Spinal cord (tissue), 10 donors: Measurements from ENCODE around the gene ELF2. TPM values are rescaled to one million over a fixed set of nuclear protein-coding genes. Genes with fewer than 3 reads are reported as not detected.
"Not testable (repeated sequence)": the region's sequence is repeated elsewhere in the genome, so short reads cannot be mapped to it uniquely, and the experiment has no call there.

Source experiments
- DNase-seq, 6 donors: peaks; one replicate each; pipeline versions ENCODE4 v3.0.0 to v3.0.0-alpha.2; 2013 to 2015; ENCODE audit warnings: low spot score in 6 of 6, low read depth in 4 of 6
- H3K27ac ChIP-seq: one replicate; pipeline ENCODE4 v1.5.1; 2013; ENCODE audit warnings: low read depth, low read length, control low read depth
- H3K27me3 ChIP-seq: one replicate; pipeline ENCODE4 v1.6.1; 2013; ENCODE audit warnings: low read length; ENCODE audit not compliant: control insufficient read depth, insufficient read depth
- H3K36me3 ChIP-seq: one replicate; pipeline ENCODE4 v1.6.1; 2013; ENCODE audit warnings: low read length; ENCODE audit not compliant: control insufficient read depth, insufficient read depth
- H3K4me1 ChIP-seq: one replicate; pipeline ENCODE4 v1.6.1; 2013; ENCODE audit warnings: low read length; ENCODE audit not compliant: control insufficient read depth, insufficient read depth
- H3K4me3 ChIP-seq: one replicate; pipeline ENCODE4 v1.5.1; 2013; ENCODE audit warnings: low read depth, low read length, control low read depth
- H3K9me3 ChIP-seq: one replicate; pipeline ENCODE4 v1.6.1; 2013; ENCODE audit warnings: low read length; ENCODE audit not compliant: control insufficient read depth, insufficient read depth
- WGBS: methylation state at CpG from one replicate; pipeline ENCODE4 v1.1.5; 2013; ENCODE audit warnings: missing lambda C conversion rate; ENCODE audit not compliant: insufficient coverage; 5-methylcytosine and 5-hydroxymethylcytosine counted together
- polyA plus RNA-seq, 2 donors: library from polyadenylated mRNA; unstranded; fragments of 120-200 nt; gene quantifications; one replicate each; pipeline ENCODE4 v1.2.1, GENCODE V29; 2013; ENCODE audit not compliant: insufficient read length in 2 of 2
- small RNA-seq: library from RNA; depleted of rRNA; stranded (forward); fragments of <200 nt; gene quantifications from one replicate; pipeline ENCODE3, GENCODE V24; 2014; ENCODE audit warnings: low replicate concordance
- total RNA-seq, 2 donors: library from RNA; depleted of rRNA in 1 of 2; stranded (reverse); fragments of 120-200 nt in 1 of 2; fragments of >200 nt in 1 of 2; gene quantifications; one replicate each; pipeline versions ENCODE4 v1.2.3 to v1.2.4, GENCODE V29; 2013 to 2014
- donor health status: healthy.

ELF2 gene
- total and polyA plus RNA-seq, 4 donors, result 36.2 to 72.8 (median 57.0) TPM

DNA sequence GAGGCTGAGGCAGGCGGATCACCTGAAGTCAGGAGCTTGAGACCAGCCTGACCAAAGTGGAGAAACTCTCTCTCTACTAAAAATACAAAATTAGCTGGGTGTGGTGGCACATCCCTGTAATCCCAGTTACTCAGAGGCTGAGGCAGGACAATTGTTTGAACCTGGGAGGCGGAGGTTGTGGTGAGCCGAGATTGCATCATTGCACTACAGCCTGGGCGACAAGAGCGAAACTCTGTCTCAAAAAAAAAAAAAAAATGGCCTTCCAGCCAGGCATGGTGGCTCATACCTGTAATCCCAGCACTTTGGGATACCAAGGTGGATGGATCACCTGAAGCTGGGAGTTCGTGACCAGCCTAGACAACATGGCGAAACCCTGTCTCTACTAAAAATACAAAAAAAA, 168.7 kb downstream of the ELF2 start:
- DNase-seq, H3K36me3 ChIP-seq, H3K9me3 ChIP-seq, H3K4me3 ChIP-seq, H3K27ac ChIP-seq, H3K27me3 ChIP-seq, H3K4me1 ChIP-seq: not testable (repeated sequence)
- 90% methylated on average over 4 of the region's 7 CpGs for WGBS

GRCh38 chr4:139007640-139008039, 169.4 kb downstream of the ELF2 start:
- Histone ChIP-seq H3K27me3 (no peaks in the 10 kb centered on the region), H3K4me1 (no peaks in the 10 kb centered on the region), H3K9me3 (no peaks in the 10 kb centered on the region), H3K27ac (no peak overlapping the region), H3K4me3 (no peak overlapping the region), H3K36me3 (no peaks in the 10 kb centered on the region)
- 83% methylated on average over 1 of the region's 2 CpGs for WGBS
- DNase-seq, result no peak

Small RNAs within 50 kb of the gene (small RNA-seq; reads per million reads assigned to genes)
- gene RF00017, result not detected
- gene RF00019, result not detected
- not detected for gene RN7SL382P
- gene RNU6-531P, result not detected

Other genes with a start within 250 kb of the ELF2 start
- 10 to 100 TPM in 1 of 2 donors, 1 to 10 TPM in 1; 6.7 to 15.7 TPM for gene NOCT, start 161.4 kb downstream of the ELF2 start, total RNA-seq
- 10 to 100 TPM in 1 of 2 donors, 1 to 10 TPM in 1; 7.4 to 12.2 TPM for gene NOCT, start 161.4 kb downstream of the ELF2 start, polyA plus RNA-seq
- gene MGARP, start 103.0 kb upstream of the ELF2 start, total RNA-seq, result 1 to 10 TPM; 1.1 to 1.8 TPM
- gene MGARP, start 103.0 kb upstream of the ELF2 start, polyA plus RNA-seq, result 1 to 10 TPM in 1 of 2 donors, under 1 TPM in 1; 0.95 to 1.2 TPM
- 10 to 100 TPM; 27.9 to 37.6 TPM for gene NAA15, start 124.3 kb upstream of the ELF2 start, total RNA-seq
- 10 to 100 TPM; 18.1 to 22.3 TPM for gene NAA15, start 124.3 kb upstream of the ELF2 start, polyA plus RNA-seq
- gene NDUFC1, start 125.3 kb upstream of the ELF2 start, total RNA-seq, result 10 to 100 TPM; 48.8 to 87.4 TPM
- 10 to 100 TPM; 92.6 to 99.7 TPM for gene NDUFC1, start 125.3 kb upstream of the ELF2 start, polyA plus RNA-seq